AG04450 (cell line): ENCODE data around the gene PSMD2. TPM values are rescaled to one million over a fixed set of nuclear protein-coding genes. Genes with fewer than 3 reads are reported as not detected.

Experiments
- CTCF ChIA-PET: fragments of 300-600, 350-600 bp; formaldehyde crosslinking; extraction: SDS; loops from one replicate; lab custom pipeline; 2022; ENCODE audit warnings: antibody characterized with exemption, inconsistent platforms; lab: Charles Lee
- POLR2A ChIA-PET: fragments of 350-600 bp; formaldehyde crosslinking; extraction: SDS; loops from one replicate; lab custom pipeline; 2021; ENCODE audit warnings: antibody characterized with exemption, inconsistent platforms; lab: Yijun Ruan, JAX
- DNase-seq: peaks from one replicate; pipeline ENCODE4 v3.0.0-alpha.2; 2011; ENCODE audit warnings: low read depth, low spot score
- H3K27ac ChIP-seq: one replicate; pipeline ENCODE4 v1.5.1; 2012; ENCODE audit warnings: low read depth, low read length, control low read depth
- H3K27me3 ChIP-seq: one replicate; pipeline ENCODE4 v1.6.0; 2012; ENCODE audit warnings: low read length; ENCODE audit not compliant: control insufficient read depth, insufficient read depth
- H3K4me3 ChIP-seq: 2 replicates; pipeline ENCODE4 v1.5.1; 2011; ENCODE audit warnings: mild to moderate bottlenecking, low read depth, low read length, control low read depth
- H3K9me3 ChIP-seq: 2 replicates; pipeline ENCODE4 v1.5.1; 2012; ENCODE audit warnings: low read length; ENCODE audit not compliant: control insufficient read depth, insufficient read depth
- CTCF ChIP-seq: IDR thresholded peaks from 2 replicates; pipeline ENCODE4 v1.5.1; 2011; ENCODE audit warnings: low read depth, low read length, control low read depth, inconsistent platforms
- polyA plus RNA-seq: library from polyadenylated mRNA; depleted of rRNA; stranded (reverse); fragments of >200 nt; gene quantifications from 2 replicates; pipeline ENCODE4 v1.2.3, GENCODE V29; 2011

Gene PSMD2
- polyA plus RNA-seq, 1 experiment = 318 TPM

- ChIA-PET POLR2A (interaction anchor here (1.0 kb wide), 1 partner anchor 14 kb away, joined by 3 read pairs; no protein-coding TSS in a partner anchor), CTCF (no interaction called here)
- Histone ChIP-seq H3K27me3 (no peaks in the 10 kb centered on the region), H3K9me3 (no peaks in the 10 kb centered on the region; the same call in 1 of the 2 replicates), H3K4me3 (no peak overlapping the region), H3K27ac (peak overlapping the region; percentile 92)
- DNase-seq = no peak
- TF ChIP-seq CTCF = no peak
These were observed 35.6 kb downstream of the PSMD2 start for GRCh38 chr3:184334470-184335158.

GRCh38 chr3:184335291-184335660, 36.2 kb downstream of the PSMD2 start:
- no peaks in the 10 kb centered on the region for H3K27me3 ChIP-seq
- CTCF ChIA-PET = no interaction called here
- no peak for TF ChIP-seq CTCF
- H3K9me3 ChIP-seq = no peaks in the 10 kb centered on the region; the same call in 1 of the 2 replicates
- peak overlapping the region; percentile 69 for H3K4me3 ChIP-seq
- H3K27ac ChIP-seq = peak overlapping the region; percentile 92
- POLR2A ChIA-PET = interaction anchor here (0.6 to 0.7 kb wide), 2 partner anchors 15 to 22 kb away, joined by 3 read pairs; no protein-coding TSS in a partner anchor
- DNase-seq = no peak

- POLR2A ChIA-PET = interaction anchor here (0.6 to 1.2 kb wide), 3 partner anchors 9 to 22 kb away, joined by 3 read pairs; no protein-coding TSS in a partner anchor
- DNase-seq = no peak
- CTCF ChIA-PET = no interaction called here
- H3K27ac ChIP-seq = peak overlapping the region; percentile 92
- H3K9me3 ChIP-seq = no peaks in the 10 kb centered on the region; the same call in 1 of the 2 replicates
- H3K27me3 ChIP-seq = no peaks in the 10 kb centered on the region
- no peak for TF ChIP-seq CTCF
- peak overlapping the region; percentile 69 for H3K4me3 ChIP-seq
These were observed 36.9 kb downstream of the PSMD2 start for GRCh38 chr3:184335661-184336546.

GRCh38 chr3:184336547-184337398, 37.7 kb downstream of the PSMD2 start:
- ChIA-PET CTCF (no interaction called here), POLR2A (interaction anchor here (1.2 to 1.5 kb wide), 4 partner anchors 9 to 21 kb away, joined by 3 to 10 read pairs (median 4); no protein-coding TSS in a partner anchor)
- no peak for DNase-seq
- H3K4me3 ChIP-seq = peak overlapping the region; percentile 69
- no peaks in the 10 kb centered on the region for H3K27me3 ChIP-seq
- TF ChIP-seq CTCF = no peak
- peak overlapping the region; percentile 92 for H3K27ac ChIP-seq
- H3K9me3 ChIP-seq = no peaks in the 10 kb centered on the region; the same call in 1 of the 2 replicates
